Mucosa of gallbladder (tissue), 1 donor: ENCODE data around the gene FOSL2. TPM values are rescaled to one million over a fixed set of nuclear protein-coding genes. Genes with fewer than 3 reads are reported as not detected.
A peak's percentile ranks its signal among the peaks of the same experiment; 100 is the strongest.

Experiments
- DNase-seq: peaks from one replicate; pipeline ENCODE4 v3.0.0-alpha.2; 2020; ENCODE audit warnings: low spot score
- total RNA-seq: library from RNA; stranded (reverse); gene quantifications from one replicate; pipeline ENCODE4 v1.2.1, GENCODE V29; 2021
- donor health status: DM: no; HTN: no; CAD: no.

The FOSL2 gene
- total RNA-seq, 1 donor from 2014 or later = 162 TPM

- no peak for DNase-seq
Observed at GRCh38 chr2:28374331-28374730, 18.3 kb upstream of the FOSL2 start.

GRCh38 chr2:28375236-28375635 lies 17.4 kb upstream of the FOSL2 start:
- no peak for DNase-seq

GRCh38 chr2:28375742-28376631 lies 16.7 kb upstream of the FOSL2 start:
- no peak for DNase-seq

GRCh38 chr2:28377195-28377816 lies 15.4 kb upstream of the FOSL2 start:
- no peak for DNase-seq

GRCh38 chr2:28377984-28378678 lies 14.5 kb upstream of the FOSL2 start:
- peak; percentile 84 for DNase-seq

GRCh38 chr2:28378679-28379584 lies 13.7 kb upstream of the FOSL2 start:
- DNase-seq = no peak

GRCh38 chr2:28380219-28380618 lies 12.4 kb upstream of the FOSL2 start:
- no peak for DNase-seq

- peak; percentile 82 for DNase-seq
Observed at GRCh38 chr2:28381225-28382180, 11.2 kb upstream of the FOSL2 start.

- DNase-seq = peak; percentile 68
Observed at GRCh38 chr2:28382755-28383154, 9.9 kb upstream of the FOSL2 start.

- no peak for DNase-seq
Observed at GRCh38 chr2:28387082-28387960, 5.3 kb upstream of the FOSL2 start.

GRCh38 chr2:28389399-28390240 lies 3.0 kb upstream of the FOSL2 start:
- DNase-seq = no peak

- peak; percentile 86 for DNase-seq
Observed at GRCh38 chr2:28390241-28390745, 2.4 kb upstream of the FOSL2 start.

- DNase-seq = peak; percentile 79
Observed at GRCh38 chr2:28390746-28391563, 1.7 kb upstream of the FOSL2 start.

- peak; percentile 93 for DNase-seq
Observed at GRCh38 chr2:28391564-28392296, 928 bp upstream of the FOSL2 start.

- DNase-seq = peak; percentile 65
Observed at GRCh38 chr2:28393114-28393836, 617 bp downstream of the FOSL2 start.
